ENCODE results near the gene FAM81B.

DNA sequence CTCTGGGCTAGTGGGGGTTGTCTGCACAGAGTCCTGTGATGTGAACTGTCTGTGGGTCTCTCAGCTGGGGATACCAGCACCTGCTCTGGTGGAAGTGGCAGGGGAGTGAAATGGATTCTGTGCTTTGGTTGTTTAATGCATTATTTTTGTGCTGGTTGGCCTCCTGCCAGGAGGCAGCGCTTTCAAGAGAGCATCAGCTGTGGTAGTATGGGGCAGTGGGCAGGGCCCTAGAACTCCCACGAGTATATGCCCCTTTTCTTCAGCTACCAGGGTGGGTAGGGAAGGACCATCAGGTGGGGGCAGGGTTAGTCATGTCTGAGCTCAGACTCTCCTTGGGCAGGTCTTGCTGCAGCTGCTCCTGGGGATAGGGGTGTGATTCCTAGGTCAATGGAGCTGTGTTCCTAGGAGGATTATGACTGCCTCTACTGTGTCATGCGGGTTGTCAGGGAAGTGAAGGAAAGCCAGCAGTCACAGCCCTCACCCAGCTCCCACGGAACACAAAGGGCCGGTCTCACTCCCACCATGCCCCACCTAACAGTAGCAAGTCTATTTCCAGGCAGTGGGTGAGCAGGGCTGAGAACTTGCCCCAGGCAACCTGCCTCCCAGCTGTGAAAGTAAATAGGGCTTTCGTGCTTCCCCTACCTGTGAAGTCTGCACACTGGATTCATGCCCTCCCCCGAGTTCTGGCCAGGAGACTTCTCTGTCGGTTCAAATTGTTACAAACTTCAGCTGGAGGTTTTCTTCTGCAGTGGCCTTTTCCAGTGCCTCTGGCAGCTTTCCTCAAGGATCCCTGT, 25.7 kb upstream of the FAM81B start:
- no peak for TF ChIP-seq CTCF (IDR thresholded peaks at IDR 0.05)
- TF ChIP-seq POLR2AphosphoS5 (IDR thresholded peaks at IDR 0.05) = no peak
